Measurements from ENCODE around the gene TOP3A. TPM values are rescaled to one million over a fixed set of nuclear protein-coding genes. Genes with fewer than 3 reads are reported as not detected.

TOP3A gene
- total and polyA plus RNA-seq, 2 of the 4 experiments (the other 2 are of a cell fraction) = 13.4 to 21.3 TPM

DNA sequence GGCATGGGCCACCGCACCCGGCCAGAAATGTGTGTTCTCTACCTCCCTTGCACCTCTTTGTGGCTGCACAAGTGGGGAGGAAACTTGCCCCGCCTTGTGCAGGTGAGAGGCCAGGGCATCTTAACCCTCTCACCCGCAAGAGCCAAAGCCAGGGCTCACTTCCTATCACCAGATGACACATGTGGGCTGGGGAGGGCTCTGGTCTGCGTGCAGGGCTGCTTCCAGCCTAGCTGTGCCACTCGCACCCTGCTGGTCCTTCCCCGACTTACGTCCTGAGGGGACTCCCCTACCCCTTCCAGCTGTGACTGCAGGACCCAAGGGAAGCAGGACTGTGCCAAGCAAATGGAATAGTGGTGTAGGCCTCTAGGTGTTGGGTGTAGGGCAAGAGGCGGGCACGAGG, 47.4 kb downstream of the TOP3A start:
- H3K56ac ChIP-seq (ENCODE audit: extremely low read depth, insufficient read depth, low read length) = no peak overlapping the region
- DNase-seq = no peak
- dilution Hi-C loops (cut with HindIII; ENCODE audit: low sequenced_read_pairs, unreplicated experiment) (no loop called here), intact Hi-C loops (cut with micrococcal nuclease) (no loop called here), in situ Hi-C loops (cut with MboI; ENCODE audit: low sequenced_read_pairs) (no loop called here)
- H3K27ac ChIP-seq (ENCODE audit: insufficient read depth, low read length) = no peak overlapping the region
- no peak overlapping the region; a peak in 1 of 4 replicates for H4K8ac ChIP-seq (ENCODE audit: low read depth in 2 of 2, low read length in 2 of 2)
- no peak for ATAC-seq (ENCODE audit: low read depth)
- no peak overlapping the region for H4K5ac ChIP-seq (ENCODE audit: low read depth, low read length)
- WGBS, 2 experiments (ENCODE audit: extremely low coverage in 2 of 2, insufficient read length in 1 of 2) = no CpG with 5 or more reads among the region's 10 CpGs
- no peaks in the 10 kb centered on the region for H3K9me3 ChIP-seq (ENCODE audit: control insufficient read depth, insufficient read depth, low read length)
- H2AK9ac ChIP-seq (replicated peaks; ENCODE audit: low read depth, low read length, poor library complexity) = peak overlapping the region; percentile 86
- H2BK20ac ChIP-seq (ENCODE audit: low read depth, low read length) = no peak overlapping the region
- BruUV-seq (replicated peaks) = no TSS peak
- ChIA-PET POLR2A (ENCODE audit: unreplicated experiment) (no interaction called here), CTCF (no interaction called here)
- no peak overlapping the region for H4K91ac ChIP-seq (ENCODE audit: insufficient read depth, low read depth, low read length)
- H3K9ac ChIP-seq (ENCODE audit: low read depth, low read length) = no peak overlapping the region
- H3K27me3 ChIP-seq (ENCODE audit: control insufficient read depth, insufficient read depth, low read length) = no peaks in the 10 kb centered on the region
- no peak overlapping the region for H2BK15ac ChIP-seq (ENCODE audit: low read depth, low read length)
- no peak overlapping the region for H3K4me2 ChIP-seq (ENCODE audit: low read depth, low read length)
- H2AFZ ChIP-seq (replicated peaks; ENCODE audit: low read length, poor library complexity) = no peak overlapping the region
- peak overlapping the region; percentile 18; the same call in 1 of the 2 replicates for H2AK5ac ChIP-seq (ENCODE audit: low read depth, low read length)
- H3K4me1 ChIP-seq (ENCODE audit: control insufficient read depth, insufficient read depth, low read length) = peaks cover 13% of the 10 kb centered on the region
- H3K14ac ChIP-seq (replicated peaks; ENCODE audit: low read depth, low read length) = 0 out of 2 replicates have a peak overlapping the region, but pooled peaks have one; percentile 44
- H2BK5ac ChIP-seq (ENCODE audit: low read depth, low read length, poor library complexity, severe bottlenecking) = no peak overlapping the region
- H3K79me1 ChIP-seq (ENCODE audit: low read depth in 1 of 2, low read length in 2 of 2) = peaks cover 3 to 44% of the 10 kb centered on the region in 2 experiments; a peak in 3 of 4 replicates
- H2BK120ac ChIP-seq (ENCODE audit: low read depth, low read length) = no peak overlapping the region
- 0 out of 2 replicates have a peak, but pooled peaks cover 3% of the 10 kb centered on the region for H4K20me1 ChIP-seq (ENCODE audit: insufficient read depth, low read length)
- no peak overlapping the region for H3K4me3 ChIP-seq (ENCODE audit: insufficient read depth, low read depth, low read length)
- TF ChIP-seq FOS (IDR thresholded peaks at IDR 0.05; ENCODE audit: low read depth, low read length) (no peak), NFE2L2 (IDR thresholded peaks at IDR 0.05; ENCODE audit: low read depth, low read length) (no peak), SMC3 (IDR thresholded peaks at IDR 0.05; ENCODE audit: low read depth, low read length) (no peak), CHD1 (IDR thresholded peaks at IDR 0.05; ENCODE audit: low read depth, low read length) (no peak), MXI1 (IDR thresholded peaks at IDR 0.05; ENCODE audit: borderline replicate concordance, low read depth, low read length) (no peak)
- no peak overlapping the region for H3K4ac ChIP-seq (ENCODE audit: low read depth, low read length)
- H3K9me1 ChIP-seq (ENCODE audit: insufficient read depth, low read length) = peaks cover 22% of the 10 kb centered on the region
- H3K23ac ChIP-seq (ENCODE audit: low read depth, low read length) = no peak overlapping the region
- H3K18ac ChIP-seq (ENCODE audit: low read depth, low read length) = no peak overlapping the region
- peaks cover 26% of the 10 kb centered on the region for H3K36me3 ChIP-seq (ENCODE audit: control insufficient read depth, insufficient read depth, low read length)

All from IMR-90 (cell line).